ENCODE measurements around the gene EPB41L4B. TPM values are rescaled to one million over a fixed set of nuclear protein-coding genes. Genes with fewer than 3 reads are reported as not detected.
A peak's percentile ranks its signal among the peaks of the same experiment; 100 is the strongest.

Gene EPB41L4B
- total RNA-seq, 1 donor from 2014 or later = 3.7 TPM

DNA sequence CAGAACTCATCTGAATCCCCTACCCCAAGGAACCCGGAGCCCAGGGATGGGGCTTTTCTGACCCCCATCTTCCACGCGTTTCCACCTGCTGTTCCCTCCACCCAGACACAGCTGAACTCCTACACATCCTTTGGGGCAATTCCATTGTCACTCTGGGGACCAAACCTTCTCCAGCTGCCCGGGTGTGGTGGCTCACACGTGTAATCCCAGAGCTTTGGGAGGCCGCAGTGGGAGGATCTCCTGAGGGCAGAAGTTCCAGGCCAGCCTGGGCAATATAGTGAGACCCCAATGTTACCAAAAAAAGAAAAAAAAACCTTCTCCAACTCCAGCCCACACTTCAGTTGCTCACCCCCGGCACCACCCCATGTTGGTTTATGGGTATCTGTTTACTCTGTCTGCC lies 8.1 kb downstream of the EPB41L4B start:
- H3K27ac Mint-ChIP-seq (ENCODE audit: unreplicated experiment) = no peak overlapping the region
- TF ChIP-seq, protein P1, sequence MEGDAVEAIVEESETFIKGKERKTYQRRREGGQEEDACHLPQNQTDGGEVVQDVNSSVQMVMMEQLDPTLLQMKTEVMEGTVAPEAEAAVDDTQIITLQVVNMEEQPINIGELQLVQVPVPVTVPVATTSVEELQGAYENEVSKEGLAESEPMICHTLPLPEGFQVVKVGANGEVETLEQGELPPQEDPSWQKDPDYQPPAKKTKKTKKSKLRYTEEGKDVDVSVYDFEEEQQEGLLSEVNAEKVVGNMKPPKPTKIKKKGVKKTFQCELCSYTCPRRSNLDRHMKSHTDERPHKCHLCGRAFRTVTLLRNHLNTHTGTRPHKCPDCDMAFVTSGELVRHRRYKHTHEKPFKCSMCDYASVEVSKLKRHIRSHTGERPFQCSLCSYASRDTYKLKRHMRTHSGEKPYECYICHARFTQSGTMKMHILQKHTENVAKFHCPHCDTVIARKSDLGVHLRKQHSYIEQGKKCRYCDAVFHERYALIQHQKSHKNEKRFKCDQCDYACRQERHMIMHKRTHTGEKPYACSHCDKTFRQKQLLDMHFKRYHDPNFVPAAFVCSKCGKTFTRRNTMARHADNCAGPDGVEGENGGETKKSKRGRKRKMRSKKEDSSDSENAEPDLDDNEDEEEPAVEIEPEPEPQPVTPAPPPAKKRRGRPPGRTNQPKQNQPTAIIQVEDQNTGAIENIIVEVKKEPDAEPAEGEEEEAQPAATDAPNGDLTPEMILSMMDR (IDR thresholded peaks at IDR 0.05) = no peak
- H3K9me3 Mint-ChIP-seq (ENCODE audit: low read depth) = no peaks in the 10 kb centered on the region
- no peak overlapping the region for H3K4me3 Mint-ChIP-seq (ENCODE audit: unreplicated experiment)
- DNase-seq (ENCODE audit: low spot score) = no peak
- no peaks in the 10 kb centered on the region for H3K36me3 Mint-ChIP-seq (ENCODE audit: low read depth)
- no peaks in the 10 kb centered on the region for H3K27me3 Mint-ChIP-seq (ENCODE audit: low read depth)
- H3K4me1 Mint-ChIP-seq (ENCODE audit: low read depth) = peaks cover 49% of the 10 kb centered on the region

DNA sequence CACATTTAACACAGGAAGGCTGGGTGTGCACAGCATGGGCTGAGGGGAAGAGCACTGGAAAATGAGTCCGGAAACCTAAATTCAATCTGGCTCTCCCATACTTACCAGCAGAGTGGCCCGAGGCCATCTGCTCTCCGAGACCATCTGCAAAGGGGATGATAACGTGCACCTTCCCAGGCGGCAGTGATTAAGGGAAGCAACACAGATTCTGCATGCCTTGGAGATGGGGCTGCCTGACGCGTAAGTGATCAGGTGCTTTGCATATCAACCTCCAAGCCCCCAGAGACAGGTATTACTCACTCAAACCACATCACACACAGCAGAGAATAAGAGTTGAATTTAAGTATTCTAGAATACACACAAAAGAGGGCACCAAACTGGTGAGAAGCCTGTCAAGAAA lies 9.1 kb downstream of the EPB41L4B start:
- H3K27me3 Mint-ChIP-seq (ENCODE audit: low read depth) = no peaks in the 10 kb centered on the region
- no peaks in the 10 kb centered on the region for H3K36me3 Mint-ChIP-seq (ENCODE audit: low read depth)
- peak overlapping the region; percentile 75 for H3K27ac Mint-ChIP-seq (ENCODE audit: unreplicated experiment)
- no peaks in the 10 kb centered on the region for H3K9me3 Mint-ChIP-seq (ENCODE audit: low read depth)
- TF ChIP-seq, protein P1 (IDR thresholded peaks at IDR 0.05) = no peak
- no peak for DNase-seq (ENCODE audit: low spot score)
- H3K4me1 Mint-ChIP-seq (ENCODE audit: low read depth) = peaks cover 55% of the 10 kb centered on the region
- no peak overlapping the region for H3K4me3 Mint-ChIP-seq (ENCODE audit: unreplicated experiment)

DNA sequence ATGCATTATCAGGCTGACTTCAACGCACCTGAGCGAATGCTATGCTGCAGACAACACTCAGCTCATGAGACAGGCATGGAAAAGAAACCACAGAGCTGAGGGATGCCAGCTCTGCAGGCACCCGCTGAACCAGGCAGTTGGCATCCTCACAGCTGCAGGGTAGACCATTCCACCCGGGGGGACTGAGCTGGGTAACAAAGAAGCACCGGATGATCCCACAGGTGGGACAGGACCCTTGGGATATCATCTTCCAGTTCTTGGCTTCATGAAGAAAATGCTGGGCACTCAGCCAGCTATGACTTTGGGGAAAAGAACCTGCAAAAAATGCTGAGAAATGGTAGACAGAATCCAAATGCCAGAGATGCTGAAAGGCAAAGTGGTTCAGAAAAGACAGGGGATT lies 9.6 kb downstream of the EPB41L4B start:
- H3K27me3 Mint-ChIP-seq (ENCODE audit: low read depth) = no peaks in the 10 kb centered on the region
- no peak for DNase-seq (ENCODE audit: low spot score)
- H3K27ac Mint-ChIP-seq (ENCODE audit: unreplicated experiment) = peak overlapping the region; percentile 75
- H3K4me1 Mint-ChIP-seq (ENCODE audit: low read depth) = peaks cover 53% of the 10 kb centered on the region
- no peaks in the 10 kb centered on the region for H3K9me3 Mint-ChIP-seq (ENCODE audit: low read depth)
- TF ChIP-seq, protein P1 (IDR thresholded peaks at IDR 0.05) = no peak
- H3K36me3 Mint-ChIP-seq (ENCODE audit: low read depth) = no peaks in the 10 kb centered on the region
- no peak overlapping the region for H3K4me3 Mint-ChIP-seq (ENCODE audit: unreplicated experiment)

DNA sequence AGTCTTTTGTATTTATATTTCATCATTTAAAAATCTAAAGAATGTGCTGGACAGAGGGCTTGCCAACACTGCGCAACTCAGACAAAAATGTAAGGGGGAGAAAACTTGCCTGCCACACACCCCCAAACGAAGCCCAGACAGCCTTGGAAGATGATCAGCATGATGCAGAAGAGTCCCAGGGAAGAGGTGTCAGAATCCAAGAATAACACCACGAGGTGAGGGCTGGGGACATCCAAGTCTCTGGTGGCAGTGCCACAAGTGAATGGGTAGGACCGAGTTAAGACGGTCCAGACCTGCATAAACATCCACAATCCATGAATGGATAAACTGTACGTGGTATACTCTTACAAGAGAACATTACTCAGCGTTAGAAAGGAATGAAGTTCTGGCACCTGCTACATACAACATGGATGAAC lies 10.4 kb downstream of the EPB41L4B start:
- H3K4me1 Mint-ChIP-seq (ENCODE audit: low read depth) = peaks cover 50% of the 10 kb centered on the region
- no peaks in the 10 kb centered on the region for H3K9me3 Mint-ChIP-seq (ENCODE audit: low read depth)
- DNase-seq (ENCODE audit: low spot score) = no peak
- no peaks in the 10 kb centered on the region for H3K36me3 Mint-ChIP-seq (ENCODE audit: low read depth)
- H3K27me3 Mint-ChIP-seq (ENCODE audit: low read depth) = no peaks in the 10 kb centered on the region
- peak overlapping the region; percentile 82 for H3K27ac Mint-ChIP-seq (ENCODE audit: unreplicated experiment)
- peak overlapping the region; percentile 23 for H3K4me3 Mint-ChIP-seq (ENCODE audit: unreplicated experiment)
- TF ChIP-seq, protein P1 (IDR thresholded peaks at IDR 0.05) = no peak

DNA sequence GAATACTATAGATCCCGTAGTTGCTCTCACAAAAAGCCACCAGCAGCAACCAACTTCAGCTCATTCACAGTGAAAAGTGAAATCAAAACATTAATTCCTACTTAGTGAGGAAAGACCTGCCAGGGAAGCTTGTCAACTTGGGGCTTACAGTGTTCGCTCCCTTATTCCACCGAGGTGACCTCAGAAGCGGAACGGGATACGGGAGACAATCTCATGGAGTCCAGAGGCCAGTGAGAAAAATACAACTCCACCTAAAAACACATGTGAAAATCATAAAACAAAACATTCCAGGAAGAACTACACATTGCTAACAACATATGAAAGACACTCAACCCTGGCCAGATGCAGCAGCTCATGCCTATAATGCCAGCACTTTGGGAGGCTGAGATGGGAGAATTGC lies 11.6 kb downstream of the EPB41L4B start:
- peak overlapping the region; percentile 35 for H3K27ac Mint-ChIP-seq (ENCODE audit: unreplicated experiment)
- no peaks in the 10 kb centered on the region for H3K36me3 Mint-ChIP-seq (ENCODE audit: low read depth)
- TF ChIP-seq, protein P1 (IDR thresholded peaks at IDR 0.05) = no peak
- H3K4me1 Mint-ChIP-seq (ENCODE audit: low read depth) = peaks cover 53% of the 10 kb centered on the region
- H3K9me3 Mint-ChIP-seq (ENCODE audit: low read depth) = no peaks in the 10 kb centered on the region
- H3K27me3 Mint-ChIP-seq (ENCODE audit: low read depth) = no peaks in the 10 kb centered on the region
- no peak for DNase-seq (ENCODE audit: low spot score)
- no peak overlapping the region for H3K4me3 Mint-ChIP-seq (ENCODE audit: unreplicated experiment)

All from chondrocyte (in vitro differentiated cells).